A549 (cell line): ENCODE results near the gene FGF2.

Experiments used
- CEBPB ChIP-seq, 2 experiments: fragments of >200 bp in 1 of 2; sonication (Bioruptor Twin) in 1 of 2; formaldehyde crosslinking in 1 of 2; IDR thresholded peaks; 2 replicates each; pipeline ENCODE4 v1.6.1; 2012 to 2016
- EP300 ChIP-seq, 2 experiments: fragments of >200 bp; sonication (Bioruptor Twin); formaldehyde crosslinking; IDR thresholded peaks; 2 replicates in 1 of 2; 3 replicates in 1 of 2; pipeline ENCODE4 v1.6.1; 2016 to 2017
- FOSL2 ChIP-seq, 2 experiments: fragments of 450-650 bp in 1 of 2; fragments of >200 bp in 1 of 2; sonication (Bioruptor Twin) in 1 of 2; formaldehyde crosslinking; IDR thresholded peaks; 2 replicates each; pipeline versions ENCODE4 v1.5.0 to v1.6.1; 2016 to 2020; ENCODE audit warnings: mild to moderate bottlenecking in 1 of 2, moderate library complexity in 1 of 2
- JUN ChIP-seq, 2 experiments: fragments of >200 bp; sonication (Bioruptor Twin); formaldehyde crosslinking; IDR thresholded peaks; 2 replicates in 1 of 2; 3 replicates in 1 of 2; pipeline ENCODE4 v1.6.1; 2016 to 2017
- MAFK ChIP-seq: fragments of 450-650 bp; IDR thresholded peaks from 2 replicates; pipeline ENCODE4 v1.6.1; 2014; ENCODE audit not compliant: partially characterized antibody
- POLR2A ChIP-seq: IDR thresholded peaks from 2 replicates; pipeline ENCODE4 v1.6.1; 2012; ENCODE audit warnings: mild to moderate bottlenecking, low read length
- POLR2AphosphoS2 ChIP-seq: conservative IDR thresholded peaks from 2 replicates; pipeline ENCODE4 v1.6.1; 2012; ENCODE audit warnings: low read length, improper control_type of control experiment, inconsistent platforms
- RAD21 ChIP-seq, 2 experiments: fragments of >200 bp in 1 of 2; sonication (Bioruptor Twin) in 1 of 2; formaldehyde crosslinking in 1 of 2; IDR thresholded peaks in 1 of 2; conservative IDR thresholded peaks in 1 of 2; 2 replicates in 1 of 2; 3 replicates in 1 of 2; pipeline ENCODE4 v1.6.1; 2012 to 2018; ENCODE audit warnings: inconsistent platforms in 1 of 2
- TP53 ChIP-seq: fragments of 250-450 bp; sonication (Bioruptor Pico); IDR thresholded peaks from 2 replicates; pipeline ENCODE4 v1.5.0; 2021; ENCODE audit warnings: mild to moderate bottlenecking, moderate library complexity
- USF2 ChIP-seq: fragments of 450-650 bp; IDR thresholded peaks from 2 replicates; pipeline ENCODE4 v1.6.1; 2014; ENCODE audit warnings: antibody characterized with exemption
- TF ChIP-seq, protein P1 (sequence below): fragments of >200 bp; sonication (Bioruptor Twin); formaldehyde crosslinking; IDR thresholded peaks from 3 replicates; pipeline ENCODE4 v1.5.1; 2016
- TF ChIP-seq, protein P2 (sequence below): fragments of 200-600 bp; sonication (generic); IDR thresholded peaks from 2 replicates; pipeline ENCODE4 v1.6.1; 2016; ENCODE audit warnings: antibody characterized with exemption, mild to moderate bottlenecking, moderate library complexity
- TF ChIP-seq, protein P3 (sequence below): fragments of 250-450 bp; sonication (Bioruptor Pico); IDR thresholded peaks from 2 replicates; pipeline ENCODE4 v1.5.0; 2020; ENCODE audit warnings: low read depth, mild to moderate bottlenecking, moderate library complexity
- TF ChIP-seq, protein P4 (sequence below): IDR thresholded peaks from 2 replicates; pipeline ENCODE4 v1.6.1; 2012

GRCh38 chr4:122930862-122931261 lies 104.2 kb downstream of the FGF2 start:
- TF ChIP-seq, protein P1, sequence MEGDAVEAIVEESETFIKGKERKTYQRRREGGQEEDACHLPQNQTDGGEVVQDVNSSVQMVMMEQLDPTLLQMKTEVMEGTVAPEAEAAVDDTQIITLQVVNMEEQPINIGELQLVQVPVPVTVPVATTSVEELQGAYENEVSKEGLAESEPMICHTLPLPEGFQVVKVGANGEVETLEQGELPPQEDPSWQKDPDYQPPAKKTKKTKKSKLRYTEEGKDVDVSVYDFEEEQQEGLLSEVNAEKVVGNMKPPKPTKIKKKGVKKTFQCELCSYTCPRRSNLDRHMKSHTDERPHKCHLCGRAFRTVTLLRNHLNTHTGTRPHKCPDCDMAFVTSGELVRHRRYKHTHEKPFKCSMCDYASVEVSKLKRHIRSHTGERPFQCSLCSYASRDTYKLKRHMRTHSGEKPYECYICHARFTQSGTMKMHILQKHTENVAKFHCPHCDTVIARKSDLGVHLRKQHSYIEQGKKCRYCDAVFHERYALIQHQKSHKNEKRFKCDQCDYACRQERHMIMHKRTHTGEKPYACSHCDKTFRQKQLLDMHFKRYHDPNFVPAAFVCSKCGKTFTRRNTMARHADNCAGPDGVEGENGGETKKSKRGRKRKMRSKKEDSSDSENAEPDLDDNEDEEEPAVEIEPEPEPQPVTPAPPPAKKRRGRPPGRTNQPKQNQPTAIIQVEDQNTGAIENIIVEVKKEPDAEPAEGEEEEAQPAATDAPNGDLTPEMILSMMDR, result peak; percentile 51; the same call in 2 of the 3 replicates
- TF ChIP-seq, protein P2, sequence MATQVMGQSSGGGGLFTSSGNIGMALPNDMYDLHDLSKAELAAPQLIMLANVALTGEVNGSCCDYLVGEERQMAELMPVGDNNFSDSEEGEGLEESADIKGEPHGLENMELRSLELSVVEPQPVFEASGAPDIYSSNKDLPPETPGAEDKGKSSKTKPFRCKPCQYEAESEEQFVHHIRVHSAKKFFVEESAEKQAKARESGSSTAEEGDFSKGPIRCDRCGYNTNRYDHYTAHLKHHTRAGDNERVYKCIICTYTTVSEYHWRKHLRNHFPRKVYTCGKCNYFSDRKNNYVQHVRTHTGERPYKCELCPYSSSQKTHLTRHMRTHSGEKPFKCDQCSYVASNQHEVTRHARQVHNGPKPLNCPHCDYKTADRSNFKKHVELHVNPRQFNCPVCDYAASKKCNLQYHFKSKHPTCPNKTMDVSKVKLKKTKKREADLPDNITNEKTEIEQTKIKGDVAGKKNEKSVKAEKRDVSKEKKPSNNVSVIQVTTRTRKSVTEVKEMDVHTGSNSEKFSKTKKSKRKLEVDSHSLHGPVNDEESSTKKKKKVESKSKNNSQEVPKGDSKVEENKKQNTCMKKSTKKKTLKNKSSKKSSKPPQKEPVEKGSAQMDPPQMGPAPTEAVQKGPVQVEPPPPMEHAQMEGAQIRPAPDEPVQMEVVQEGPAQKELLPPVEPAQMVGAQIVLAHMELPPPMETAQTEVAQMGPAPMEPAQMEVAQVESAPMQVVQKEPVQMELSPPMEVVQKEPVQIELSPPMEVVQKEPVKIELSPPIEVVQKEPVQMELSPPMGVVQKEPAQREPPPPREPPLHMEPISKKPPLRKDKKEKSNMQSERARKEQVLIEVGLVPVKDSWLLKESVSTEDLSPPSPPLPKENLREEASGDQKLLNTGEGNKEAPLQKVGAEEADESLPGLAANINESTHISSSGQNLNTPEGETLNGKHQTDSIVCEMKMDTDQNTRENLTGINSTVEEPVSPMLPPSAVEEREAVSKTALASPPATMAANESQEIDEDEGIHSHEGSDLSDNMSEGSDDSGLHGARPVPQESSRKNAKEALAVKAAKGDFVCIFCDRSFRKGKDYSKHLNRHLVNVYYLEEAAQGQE, result no peak
- TF ChIP-seq TP53 (CRISPR knock-in tag), result no peak
- TF ChIP-seq POLR2A, result no peak
- TF ChIP-seq, protein P3, sequence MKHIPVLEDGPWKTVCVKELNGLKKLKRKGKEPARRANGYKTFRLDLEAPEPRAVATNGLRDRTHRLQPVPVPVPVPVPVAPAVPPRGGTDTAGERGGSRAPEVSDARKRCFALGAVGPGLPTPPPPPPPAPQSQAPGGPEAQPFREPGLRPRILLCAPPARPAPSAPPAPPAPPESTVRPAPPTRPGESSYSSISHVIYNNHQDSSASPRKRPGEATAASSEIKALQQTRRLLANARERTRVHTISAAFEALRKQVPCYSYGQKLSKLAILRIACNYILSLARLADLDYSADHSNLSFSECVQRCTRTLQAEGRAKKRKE (CRISPR knock-in tag), result no peak
- no peak for TF ChIP-seq MAFK
- TF ChIP-seq JUN (IDR thresholded peaks at IDR 0.05), result no peak
- TF ChIP-seq FOSL2 (IDR thresholded peaks at IDR 0.05), result no peak
- TF ChIP-seq FOSL2 (CRISPR knock-in tag; IDR thresholded peaks at IDR 0.05), result no peak
- TF ChIP-seq POLR2AphosphoS2, result no peak
- TF ChIP-seq RAD21 (conservative IDR thresholded peaks at IDR 0.05 in 1 of 2, IDR thresholded peaks at IDR 0.05 in 1 of 2), result peak; percentile 58 to 75
- TF ChIP-seq CEBPB (IDR thresholded peaks at IDR 0.05), result no peak
- TF ChIP-seq, protein P4, sequence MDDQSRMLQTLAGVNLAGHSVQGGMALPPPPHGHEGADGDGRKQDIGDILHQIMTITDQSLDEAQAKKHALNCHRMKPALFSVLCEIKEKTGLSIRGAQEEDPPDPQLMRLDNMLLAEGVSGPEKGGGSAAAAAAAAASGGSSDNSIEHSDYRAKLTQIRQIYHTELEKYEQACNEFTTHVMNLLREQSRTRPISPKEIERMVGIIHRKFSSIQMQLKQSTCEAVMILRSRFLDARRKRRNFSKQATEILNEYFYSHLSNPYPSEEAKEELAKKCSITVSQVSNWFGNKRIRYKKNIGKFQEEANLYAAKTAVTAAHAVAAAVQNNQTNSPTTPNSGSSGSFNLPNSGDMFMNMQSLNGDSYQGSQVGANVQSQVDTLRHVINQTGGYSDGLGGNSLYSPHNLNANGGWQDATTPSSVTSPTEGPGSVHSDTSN, result no peak
- no peak for TF ChIP-seq EP300 (IDR thresholded peaks at IDR 0.05)
- no peak for TF ChIP-seq USF2
